T47D (cell line): ENCODE measurements around the gene SPATA17.

ENCODE experiments used
- DNase-seq, 2 experiments: peaks; one replicate each; pipeline versions ENCODE4 v3.0.0 to v3.0.0-alpha.2; 2011 to 2012; ENCODE audit warnings: low read depth in 1 of 2, low spot score in 1 of 2
- JUND ChIP-seq: IDR thresholded peaks from 2 replicates; pipeline ENCODE4 v1.6.1; 2012; ENCODE audit warnings: low read depth
- in situ Hi-C: cut with HindIII; loops from 2 replicates; pipeline ENCODE4 v1.10.0; 2016; ENCODE audit warnings: low sequenced_read_pairs, low pct_unique_long_range_greater_than_20kb

SPATA17 gene

DNA sequence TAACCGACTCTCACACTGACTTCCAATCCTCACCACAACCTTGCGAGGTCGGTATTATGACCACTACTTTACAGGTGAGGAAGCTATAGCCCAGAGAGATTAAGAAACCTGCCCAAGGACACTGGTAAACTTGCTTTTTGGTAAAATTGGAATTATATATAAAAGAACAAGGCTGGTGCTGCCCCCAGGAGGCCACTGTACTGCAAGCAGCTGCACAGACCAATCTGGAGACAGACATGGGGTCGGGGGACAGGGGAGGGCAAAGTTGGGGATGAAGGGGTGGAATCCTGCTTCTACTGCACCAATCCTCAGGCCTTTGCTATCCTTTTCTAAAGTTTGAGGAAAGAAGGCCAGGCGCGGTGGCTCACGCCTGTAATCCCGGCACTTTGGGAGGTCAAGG lies 280.8 kb downstream of the SPATA17 start:
- in situ Hi-C loops = no loop called here
- no peak for TF ChIP-seq JUND
- DNase-seq = peak in 1 of 2 experiments; percentile 51

GRCh38 chr1:217917281-217917887 lies 286.2 kb downstream of the SPATA17 start:
- in situ Hi-C loops = no loop called here
- DNase-seq = peak; percentile 54 to 76
- no peak for TF ChIP-seq JUND

DNA sequence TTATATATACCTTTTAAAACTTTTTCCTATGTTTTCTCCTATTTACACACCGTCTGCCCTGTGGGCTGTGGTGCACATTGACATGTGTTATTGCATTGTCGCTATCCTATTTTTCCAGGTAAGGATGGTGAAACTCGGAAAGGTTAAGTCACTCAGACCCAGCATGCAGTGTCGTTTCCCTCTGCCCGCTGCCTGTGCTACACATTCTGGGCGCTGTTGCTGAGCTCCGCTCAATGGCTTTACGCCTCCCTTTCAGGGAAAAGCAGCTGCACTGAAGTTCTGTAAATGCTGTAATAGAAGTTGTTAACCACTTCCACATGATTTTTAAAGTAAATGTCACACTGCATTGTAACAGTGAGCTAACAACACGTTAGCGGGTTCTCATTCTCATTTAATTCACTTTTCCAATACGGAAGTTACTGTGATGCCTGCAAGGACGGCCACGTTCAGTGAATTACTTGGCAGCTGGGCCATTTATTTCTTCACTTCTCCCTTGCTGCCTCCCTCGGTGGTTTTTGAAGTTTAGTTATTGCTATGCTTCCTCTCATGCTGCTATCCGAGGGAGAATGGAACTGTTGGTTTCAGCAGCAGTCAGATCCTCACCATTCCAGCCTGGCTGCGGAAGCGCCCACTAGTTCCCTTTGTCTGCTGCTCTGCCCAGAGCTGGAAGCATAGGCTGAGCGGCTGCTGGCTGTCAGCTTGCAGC lies 288.7 kb downstream of the SPATA17 start:
- TF ChIP-seq JUND = no peak
- DNase-seq = no peak
- in situ Hi-C loops = no loop called here
